Astrocyte (in vitro differentiated cells and primary cell): Measurements from ENCODE around the gene ALOX15. TPM values are rescaled to one million over a fixed set of nuclear protein-coding genes. Genes with fewer than 3 reads are reported as not detected.

ENCODE experiments used
- DNase-seq: peaks from one replicate; pipeline ENCODE4 v3.0.0-alpha.2; 2010; ENCODE audit warnings: low read depth
- FAIRE-seq: peaks from 2 replicates; lab custom pipeline; 2011; peaks lifted over from hg19 to GRCh38; lab: Jason Lieb, UNC
- H2AFZ ChIP-seq: 2 replicates; pipeline ENCODE4 v1.6.0; 2012; ENCODE audit warnings: low read depth, low read length, inconsistent platforms
- H3K27ac ChIP-seq: 2 replicates; pipeline ENCODE4 v1.5.1; 2011; ENCODE audit warnings: low read depth, low read length, inconsistent platforms
- H3K27me3 ChIP-seq: 2 replicates; pipeline ENCODE4 v1.6.0; 2011; ENCODE audit warnings: low read length, inconsistent platforms; ENCODE audit not compliant: insufficient read depth
- H3K36me3 ChIP-seq: 2 replicates; pipeline ENCODE4 v1.5.1; 2011; ENCODE audit warnings: low read length, inconsistent platforms; ENCODE audit not compliant: insufficient read depth
- H3K4me1 ChIP-seq: 2 replicates; pipeline ENCODE4 v1.5.1; 2011; ENCODE audit warnings: low read length, inconsistent platforms; ENCODE audit not compliant: insufficient read depth
- H3K4me2 ChIP-seq: 2 replicates; pipeline ENCODE4 v1.6.0; 2012; ENCODE audit warnings: low read length, inconsistent platforms
- H3K4me3 ChIP-seq: 2 replicates; pipeline ENCODE4 v1.5.1; 2011; ENCODE audit warnings: low read depth, mild to moderate bottlenecking, low read length, inconsistent platforms; ENCODE audit not compliant: insufficient read depth
- H3K79me2 ChIP-seq: 2 replicates; pipeline ENCODE4 v1.6.0; 2012; ENCODE audit warnings: mild to moderate bottlenecking, low read length, inconsistent platforms; ENCODE audit not compliant: insufficient read depth
- H3K9ac ChIP-seq: 2 replicates; pipeline ENCODE4 v1.6.0; 2012; ENCODE audit warnings: mild to moderate bottlenecking, low read length, inconsistent platforms
- H3K9me3 ChIP-seq: 2 replicates; pipeline ENCODE4 v1.5.1; 2012; ENCODE audit warnings: low read depth, mild to moderate bottlenecking, low read length, inconsistent platforms; ENCODE audit not compliant: insufficient read depth
- H4K20me1 ChIP-seq: 2 replicates; pipeline ENCODE4 v1.6.0; 2012; ENCODE audit warnings: low read length, inconsistent platforms; ENCODE audit not compliant: insufficient read depth
- H3K27ac Mint-ChIP-seq: one replicate; pipeline ENCODE4 v1.8.0; 2021; ENCODE audit warnings: mild to moderate bottlenecking, mixed read lengths; ENCODE audit not compliant: unreplicated experiment
- H3K27me3 Mint-ChIP-seq: one replicate; pipeline ENCODE4 v1.8.0; 2021; ENCODE audit warnings: low read depth, mixed read lengths; ENCODE audit not compliant: unreplicated experiment
- H3K36me3 Mint-ChIP-seq: one replicate; pipeline ENCODE4 v1.8.0; 2021; ENCODE audit warnings: low read depth, mixed read lengths; ENCODE audit not compliant: unreplicated experiment
- H3K4me1 Mint-ChIP-seq: one replicate; pipeline ENCODE4 v1.8.0; 2021; ENCODE audit warnings: low read depth, mixed read lengths; ENCODE audit not compliant: unreplicated experiment
- H3K4me3 Mint-ChIP-seq: one replicate; pipeline ENCODE4 v1.8.0; 2021; ENCODE audit warnings: mild to moderate bottlenecking, moderate library complexity, mixed read lengths; ENCODE audit not compliant: unreplicated experiment
- H3K9me3 Mint-ChIP-seq: one replicate; pipeline ENCODE4 v1.8.0; 2021; ENCODE audit warnings: mild to moderate bottlenecking, mixed read lengths; ENCODE audit not compliant: unreplicated experiment
- EZH2 ChIP-seq: IDR thresholded peaks from 2 replicates; pipeline ENCODE4 v1.6.1; 2012; ENCODE audit warnings: mild to moderate bottlenecking, low read length, inconsistent platforms; ENCODE audit not compliant: insufficient read depth
- total RNA-seq: library from RNA; stranded (reverse); gene quantifications from 2 replicates; pipeline ENCODE4 v1.2.1, GENCODE V29; 2021
- TF ChIP-seq, protein P1 (sequence below): IDR thresholded peaks from 2 replicates; pipeline ENCODE4 v1.5.1; 2011; ENCODE audit warnings: low read depth, mild to moderate bottlenecking, inconsistent platforms, low read length, moderate library complexity; ENCODE audit not compliant: insufficient read depth

ALOX15 gene
- total RNA-seq, 1 donor from 2014 or later, result 0.07 TPM

- FAIRE-seq (no peak), DNase-seq (no peak)
- Histone ChIP-seq H3K4me3 (no peak overlapping the region), H3K27me3 (no peaks in the 10 kb centered on the region), H3K36me3 (peaks cover 29% of the 10 kb centered on the region), H4K20me1 (peaks cover 55% of the 10 kb centered on the region), H3K79me2 (no peaks in the 10 kb centered on the region), H3K4me1 (peaks cover 22% of the 10 kb centered on the region), H2AFZ (no peak overlapping the region), H3K9me3 (no peaks in the 10 kb centered on the region), H3K9ac (no peak overlapping the region), H3K27ac (no peak overlapping the region), H3K4me2 (no peak overlapping the region)
- Mint-ChIP-seq H3K27ac (no peak overlapping the region), H3K27me3 (peaks cover 2% of the 10 kb centered on the region), H3K9me3 (no peaks in the 10 kb centered on the region), H3K4me3 (no peak overlapping the region), H3K4me1 (peaks cover 33% of the 10 kb centered on the region), H3K36me3 (peaks cover 37% of the 10 kb centered on the region)
- TF ChIP-seq, protein P1, sequence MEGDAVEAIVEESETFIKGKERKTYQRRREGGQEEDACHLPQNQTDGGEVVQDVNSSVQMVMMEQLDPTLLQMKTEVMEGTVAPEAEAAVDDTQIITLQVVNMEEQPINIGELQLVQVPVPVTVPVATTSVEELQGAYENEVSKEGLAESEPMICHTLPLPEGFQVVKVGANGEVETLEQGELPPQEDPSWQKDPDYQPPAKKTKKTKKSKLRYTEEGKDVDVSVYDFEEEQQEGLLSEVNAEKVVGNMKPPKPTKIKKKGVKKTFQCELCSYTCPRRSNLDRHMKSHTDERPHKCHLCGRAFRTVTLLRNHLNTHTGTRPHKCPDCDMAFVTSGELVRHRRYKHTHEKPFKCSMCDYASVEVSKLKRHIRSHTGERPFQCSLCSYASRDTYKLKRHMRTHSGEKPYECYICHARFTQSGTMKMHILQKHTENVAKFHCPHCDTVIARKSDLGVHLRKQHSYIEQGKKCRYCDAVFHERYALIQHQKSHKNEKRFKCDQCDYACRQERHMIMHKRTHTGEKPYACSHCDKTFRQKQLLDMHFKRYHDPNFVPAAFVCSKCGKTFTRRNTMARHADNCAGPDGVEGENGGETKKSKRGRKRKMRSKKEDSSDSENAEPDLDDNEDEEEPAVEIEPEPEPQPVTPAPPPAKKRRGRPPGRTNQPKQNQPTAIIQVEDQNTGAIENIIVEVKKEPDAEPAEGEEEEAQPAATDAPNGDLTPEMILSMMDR, result no peak
- no peak for TF ChIP-seq EZH2
Measured at GRCh38 chr17:4675791-4676190, 34.3 kb upstream of the ALOX15 start.

- TF ChIP-seq, protein P1, result no peak
- TF ChIP-seq EZH2, result no peak
- no peak overlapping the region for H3K27ac Mint-ChIP-seq
Measured at GRCh38 chr17:4674685-4674998, 33.2 kb upstream of the ALOX15 start.

GRCh38 chr17:4673986-4674684 is 32.7 kb upstream of the ALOX15 start:
- no peak overlapping the region for H3K9ac ChIP-seq
- H3K9me3 ChIP-seq, result no peaks in the 10 kb centered on the region
- DNase-seq (no peak), FAIRE-seq (no peak)
- peaks cover 41% of the 10 kb centered on the region for H3K36me3 Mint-ChIP-seq
- no peaks in the 10 kb centered on the region for H3K9me3 Mint-ChIP-seq
- no peak overlapping the region for H2AFZ ChIP-seq
- H3K4me2 ChIP-seq, result no peak overlapping the region
- peaks cover 2% of the 10 kb centered on the region for H3K27me3 Mint-ChIP-seq
- H3K4me3 Mint-ChIP-seq, result no peak overlapping the region
- H3K4me1 ChIP-seq, result peaks cover 12% of the 10 kb centered on the region
- H3K27me3 ChIP-seq, result no peaks in the 10 kb centered on the region
- H3K27ac Mint-ChIP-seq, result no peak overlapping the region
- no peak for TF ChIP-seq EZH2
- TF ChIP-seq, protein P1, result no peak
- H3K36me3 ChIP-seq, result peaks cover 25% of the 10 kb centered on the region
- peaks cover 39% of the 10 kb centered on the region for H4K20me1 ChIP-seq
- peaks cover 19% of the 10 kb centered on the region for H3K4me1 Mint-ChIP-seq
- no peak overlapping the region for H3K4me3 ChIP-seq
- no peaks in the 10 kb centered on the region for H3K79me2 ChIP-seq
- no peak overlapping the region for H3K27ac ChIP-seq

More at GRCh38 chr17:4674685-4674998, 33.2 kb upstream of the ALOX15 start:
- FAIRE-seq, result no peak
- Histone ChIP-seq H3K27me3 (no peaks in the 10 kb centered on the region), H3K27ac (no peak overlapping the region), H3K9ac (no peak overlapping the region), H3K79me2 (no peaks in the 10 kb centered on the region), H2AFZ (no peak overlapping the region), H3K4me1 (peaks cover 17% of the 10 kb centered on the region), H3K9me3 (no peaks in the 10 kb centered on the region), H3K4me3 (no peak overlapping the region), H3K4me2 (no peak overlapping the region), H4K20me1 (peaks cover 44% of the 10 kb centered on the region), H3K36me3 (peaks cover 25% of the 10 kb centered on the region)
- peaks cover 24% of the 10 kb centered on the region for H3K4me1 Mint-ChIP-seq
- peaks cover 2% of the 10 kb centered on the region for H3K27me3 Mint-ChIP-seq
- H3K36me3 Mint-ChIP-seq, result peaks cover 39% of the 10 kb centered on the region
- DNase-seq, result no peak
- no peaks in the 10 kb centered on the region for H3K9me3 Mint-ChIP-seq
- H3K4me3 Mint-ChIP-seq, result no peak overlapping the region
